ENCODE measurements around the gene PLEKHM3. TPM values are rescaled to one million over a fixed set of nuclear protein-coding genes. Genes with fewer than 3 reads are reported as not detected.
"Not testable (repeated sequence)": the region's sequence is repeated elsewhere in the genome, so short reads cannot be mapped to it uniquely, and the experiment has no call there.

PLEKHM3 gene
- polyA plus RNA-seq, 1 experiment, result 5.8 TPM

- no peak for DNase-seq (ENCODE audit: low read depth)
- H3K36me3 ChIP-seq (ENCODE audit: control insufficient read depth, insufficient read depth, low read length), result no peaks in the 10 kb centered on the region
- ChIA-PET POLR2A (no interaction called here), CTCF (interaction anchor here (1.1 kb wide), 2 partner anchors 8 to 273 kb away, joined by 3 to 4 read pairs; no protein-coding TSS in a partner anchor)
- H3K4me3 ChIP-seq (ENCODE audit: low read depth, low read length), result no peak overlapping the region
- no peaks in the 10 kb centered on the region for H3K27me3 ChIP-seq (ENCODE audit: control insufficient read depth, insufficient read depth, low read length)
- no peak for TF ChIP-seq CTCF (IDR thresholded peaks at IDR 0.05; ENCODE audit: insufficient read depth, low read depth, low read length)
Measured at GRCh38 chr2:208031608-208032019, 6.3 kb upstream of the PLEKHM3 start.

GRCh38 chr2:208025814-208026184 is 472 bp upstream of the PLEKHM3 start:
- ChIA-PET CTCF (interaction anchor here (7.2 kb wide), 1 partner anchor 15 kb away, joined by 31 read pairs; no protein-coding TSS in a partner anchor), POLR2A (interaction anchor here (0.6 kb wide), 1 partner anchor 343 kb away, joined by 4 read pairs; no protein-coding TSS in a partner anchor)
- TF ChIP-seq CTCF (IDR thresholded peaks at IDR 0.05; ENCODE audit: insufficient read depth, low read depth, low read length), result no peak
- H3K4me3 ChIP-seq (ENCODE audit: low read depth, low read length), result peak overlapping the region; percentile 85
- no peaks in the 10 kb centered on the region for H3K27me3 ChIP-seq (ENCODE audit: control insufficient read depth, insufficient read depth, low read length)
- no peak for DNase-seq (ENCODE audit: low read depth)
- no peaks in the 10 kb centered on the region for H3K36me3 ChIP-seq (ENCODE audit: control insufficient read depth, insufficient read depth, low read length)

GRCh38 chr2:208024091-208024490 is 1.2 kb downstream of the PLEKHM3 start:
- no peak for TF ChIP-seq CTCF (IDR thresholded peaks at IDR 0.05; ENCODE audit: insufficient read depth, low read depth, low read length)
- Histone ChIP-seq H3K4me3 (ENCODE audit: low read depth, low read length) (no peak overlapping the region), H3K36me3 (ENCODE audit: control insufficient read depth, insufficient read depth, low read length) (no peaks in the 10 kb centered on the region), H3K27me3 (ENCODE audit: control insufficient read depth, insufficient read depth, low read length) (no peaks in the 10 kb centered on the region)
- DNase-seq (ENCODE audit: low read depth), result no peak
- ChIA-PET CTCF (interaction anchor here (1.0 to 7.2 kb wide), 3 partner anchors 17 to 278 kb away, joined by 3 to 31 read pairs (median 4); no protein-coding TSS in a partner anchor), POLR2A (no interaction called here)

GRCh38 chr2:208020253-208020652 is 5.1 kb downstream of the PLEKHM3 start:
- CTCF ChIA-PET, result interaction anchor here (1.1 to 1.4 kb wide), 2 partner anchors 9 to 12 kb away, joined by 3 to 5 read pairs; no protein-coding TSS in a partner anchor
- no peak overlapping the region for H3K4me3 ChIP-seq (ENCODE audit: low read depth, low read length)

GRCh38 chr2:208018124-208018712 is 7.1 kb downstream of the PLEKHM3 start:
- POLR2A ChIA-PET; H3K27me3 ChIP-seq (ENCODE audit: control insufficient read depth, insufficient read depth, low read length); CTCF ChIA-PET; H3K4me3 ChIP-seq (ENCODE audit: low read depth, low read length); DNase-seq (ENCODE audit: low read depth); H3K36me3 ChIP-seq (ENCODE audit: control insufficient read depth, insufficient read depth, low read length): not testable (repeated sequence)

More at GRCh38 chr2:208020253-208020652, 5.1 kb downstream of the PLEKHM3 start:
- Histone ChIP-seq H3K27me3 (ENCODE audit: control insufficient read depth, insufficient read depth, low read length) (no peaks in the 10 kb centered on the region), H3K36me3 (ENCODE audit: control insufficient read depth, insufficient read depth, low read length) (no peaks in the 10 kb centered on the region)
- POLR2A ChIA-PET, result no interaction called here
- DNase-seq (ENCODE audit: low read depth), result no peak
- no peak for TF ChIP-seq CTCF (IDR thresholded peaks at IDR 0.05; ENCODE audit: insufficient read depth, low read depth, low read length)

- Histone ChIP-seq H3K4me3 (ENCODE audit: low read depth, low read length) (no peak overlapping the region), H3K27me3 (ENCODE audit: control insufficient read depth, insufficient read depth, low read length) (no peaks in the 10 kb centered on the region), H3K36me3 (ENCODE audit: control insufficient read depth, insufficient read depth, low read length) (no peaks in the 10 kb centered on the region)
- DNase-seq (ENCODE audit: low read depth), result no peak
- CTCF ChIA-PET, result no interaction called here
- POLR2A ChIA-PET, result no interaction called here
- TF ChIP-seq CTCF (IDR thresholded peaks at IDR 0.05; ENCODE audit: insufficient read depth, low read depth, low read length), result no peak
Measured at GRCh38 chr2:208017721-208018120, 7.6 kb downstream of the PLEKHM3 start.
